OCI-LY7 (cell line): ENCODE measurements around the gene FAM78A. TPM values are rescaled to one million over a fixed set of nuclear protein-coding genes. Genes with fewer than 3 reads are reported as not detected.

Experiments
- BruUV-seq: library from RNA; stranded (reverse); fragments of 400-500 nt; replicated peaks from 2 replicates; lab custom pipeline; 2021; lab: Mats Ljungman, UMichigan
- CTCF ChIA-PET: fragments of 300-600 bp; sonication (Branson Sonifier 250); formaldehyde crosslinking; loops from one replicate; lab custom pipeline; 2022; ENCODE audit warnings: antibody characterized with exemption; ENCODE audit not compliant: unreplicated experiment; lab: Charles Lee
- POLR2A ChIA-PET: fragments of 300-600 bp; sonication (Branson Sonifier 250); formaldehyde crosslinking; loops from one replicate; lab custom pipeline; 2022; ENCODE audit warnings: antibody characterized with exemption; lab: Charles Lee
- DNase-seq: peaks from one replicate; pipeline ENCODE4 v3.0.0-alpha.2; 2015; ENCODE audit warnings: low spot score
- H2AFZ ChIP-seq: fragments of 200-600 bp; sonication (generic), shearing (Covaris generic); 2 replicates; pipeline ENCODE4 v1.6.1; 2014; ENCODE audit warnings: mild to moderate bottlenecking, antibody characterized with exemption, low read length, moderate library complexity
- H3K27ac ChIP-seq: fragments of 200-600 bp; sonication (generic); 2 replicates; pipeline ENCODE4 v1.5.1; 2014; ENCODE audit warnings: mixed run types, low read depth, mild to moderate bottlenecking, moderate library complexity, low read length, inconsistent platforms; ENCODE audit not compliant: poor library complexity, severe bottlenecking
- H3K36me3 ChIP-seq: fragments of 200-600 bp; sonication (generic); 2 replicates; pipeline ENCODE4 v1.6.1; 2014; ENCODE audit warnings: mild to moderate bottlenecking, antibody characterized with exemption, low read length, moderate library complexity, mixed read lengths; ENCODE audit not compliant: insufficient read depth
- H3K4me1 ChIP-seq: fragments of 200-600 bp; sonication (generic); 2 replicates; pipeline ENCODE4 v1.5.1; 2014; ENCODE audit warnings: mild to moderate bottlenecking, low read length; ENCODE audit not compliant: insufficient read depth, poor library complexity, severe bottlenecking
- H3K4me2 ChIP-seq: fragments of 200-600 bp; sonication (generic); 2 replicates; pipeline ENCODE4 v1.6.1; 2014; ENCODE audit warnings: mild to moderate bottlenecking, low read length
- H3K4me3 ChIP-seq: fragments of 200-600 bp; sonication (generic); 2 replicates; pipeline ENCODE4 v1.5.1; 2014; ENCODE audit warnings: mild to moderate bottlenecking, low read depth, low read length; ENCODE audit not compliant: poor library complexity, severe bottlenecking
- H3K79me2 ChIP-seq: fragments of 200-600 bp; sonication (generic); 2 replicates; pipeline ENCODE4 v1.6.1; 2016; ENCODE audit warnings: low read depth, mild to moderate bottlenecking, low read length, moderate library complexity, mixed read lengths; ENCODE audit not compliant: insufficient read depth
- H3K9me2 ChIP-seq: fragments of 200-600 bp; sonication (generic); 2 replicates; pipeline ENCODE4 v1.6.1; 2016; ENCODE audit warnings: mild to moderate bottlenecking, low read length, mixed read lengths; ENCODE audit not compliant: insufficient read depth
- H3K9me3 ChIP-seq: fragments of 200-600 bp; sonication (generic); 2 replicates; pipeline ENCODE4 v1.6.1; 2014; ENCODE audit warnings: mild to moderate bottlenecking, mixed run types, low read length, mixed read lengths
- H4K20me1 ChIP-seq: fragments of 200-600 bp; sonication (generic); 2 replicates; pipeline ENCODE4 v1.6.1; 2014; ENCODE audit warnings: mild to moderate bottlenecking, antibody characterized with exemption, low read length, moderate library complexity, mixed read lengths; ENCODE audit not compliant: insufficient read depth
- EZH2phosphoT487 ChIP-seq: fragments of 200-600 bp; sonication (generic); IDR thresholded peaks from 2 replicates; pipeline ENCODE4 v1.6.1; 2018; ENCODE audit warnings: low read depth, borderline replicate concordance, mild to moderate bottlenecking, mixed run types, antibody characterized with exemption, low read length, moderate library complexity, mixed read lengths
- intact Hi-C: fragments of 100-400 bp; cut with micrococcal nuclease; formaldehyde crosslinking; loops from one replicate; pipeline ENCODE4 v1.10.0; 2022; ENCODE audit not compliant: unreplicated experiment
- total RNA-seq, 2 experiments: library from RNA; depleted of rRNA in 1 of 2; stranded (reverse); fragments of >200 nt in 1 of 2; shearing (Covaris generic) in 1 of 2; gene quantifications; 2 replicates each; pipeline ENCODE4 v1.2.3, GENCODE V29; 2014 to 2022
- TF ChIP-seq, protein P1 (sequence below): fragments of 200-600 bp; sonication (generic); conservative IDR thresholded peaks from 2 replicates; pipeline ENCODE4 v1.5.1; 2014; ENCODE audit warnings: mild to moderate bottlenecking, antibody characterized with exemption, low read length, moderate library complexity, mixed read lengths

The FAM78A gene
- total RNA-seq, 2 experiments from 2014 or later: 25.0 to 35.0 TPM

DNA sequence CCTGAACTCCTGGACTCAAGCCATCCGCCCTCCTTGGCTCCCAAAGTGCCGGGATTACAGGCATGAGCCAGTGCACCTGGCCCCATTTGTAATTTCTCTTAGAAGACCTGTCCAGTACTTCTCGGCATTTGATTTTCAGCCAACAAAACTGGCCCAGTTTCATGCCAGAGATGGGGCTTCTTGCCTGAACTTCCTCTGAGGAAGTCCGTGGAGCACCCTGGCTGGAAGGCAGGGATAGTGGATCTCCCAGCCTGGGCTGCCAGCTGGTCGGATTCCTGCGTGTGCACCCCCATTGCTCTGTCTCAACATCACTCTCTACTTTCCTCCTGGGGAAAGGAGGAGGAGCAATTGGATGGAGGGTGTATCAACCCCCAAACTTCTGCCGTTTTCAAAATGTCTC, 39.0 kb downstream of the FAM78A start:
- intact Hi-C loops: no loop called here
- TF ChIP-seq, protein P1, sequence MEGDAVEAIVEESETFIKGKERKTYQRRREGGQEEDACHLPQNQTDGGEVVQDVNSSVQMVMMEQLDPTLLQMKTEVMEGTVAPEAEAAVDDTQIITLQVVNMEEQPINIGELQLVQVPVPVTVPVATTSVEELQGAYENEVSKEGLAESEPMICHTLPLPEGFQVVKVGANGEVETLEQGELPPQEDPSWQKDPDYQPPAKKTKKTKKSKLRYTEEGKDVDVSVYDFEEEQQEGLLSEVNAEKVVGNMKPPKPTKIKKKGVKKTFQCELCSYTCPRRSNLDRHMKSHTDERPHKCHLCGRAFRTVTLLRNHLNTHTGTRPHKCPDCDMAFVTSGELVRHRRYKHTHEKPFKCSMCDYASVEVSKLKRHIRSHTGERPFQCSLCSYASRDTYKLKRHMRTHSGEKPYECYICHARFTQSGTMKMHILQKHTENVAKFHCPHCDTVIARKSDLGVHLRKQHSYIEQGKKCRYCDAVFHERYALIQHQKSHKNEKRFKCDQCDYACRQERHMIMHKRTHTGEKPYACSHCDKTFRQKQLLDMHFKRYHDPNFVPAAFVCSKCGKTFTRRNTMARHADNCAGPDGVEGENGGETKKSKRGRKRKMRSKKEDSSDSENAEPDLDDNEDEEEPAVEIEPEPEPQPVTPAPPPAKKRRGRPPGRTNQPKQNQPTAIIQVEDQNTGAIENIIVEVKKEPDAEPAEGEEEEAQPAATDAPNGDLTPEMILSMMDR: no peak
- no peak for TF ChIP-seq EZH2phosphoT487
- CTCF ChIA-PET: no interaction called here
- H4K20me1 ChIP-seq: no peaks in the 10 kb centered on the region
- peaks cover 9% of the 10 kb centered on the region for H3K4me1 ChIP-seq
- H2AFZ ChIP-seq: no peak overlapping the region
- H3K79me2 ChIP-seq: no peaks in the 10 kb centered on the region
- no peaks in the 10 kb centered on the region for H3K9me2 ChIP-seq
- no peak overlapping the region for H3K4me2 ChIP-seq
- H3K4me3 ChIP-seq: no peak overlapping the region
- no peak for DNase-seq
- BruUV-seq: no TSS peak
- H3K9me3 ChIP-seq: no peaks in the 10 kb centered on the region
- H3K36me3 ChIP-seq: peaks cover 20% of the 10 kb centered on the region
- POLR2A ChIA-PET: interaction anchor here (0.6 to 0.7 kb wide), 2 partner anchors 55 to 89 kb away, joined by 3 to 5 read pairs; no protein-coding TSS in a partner anchor
- no peak overlapping the region for H3K27ac ChIP-seq

DNA sequence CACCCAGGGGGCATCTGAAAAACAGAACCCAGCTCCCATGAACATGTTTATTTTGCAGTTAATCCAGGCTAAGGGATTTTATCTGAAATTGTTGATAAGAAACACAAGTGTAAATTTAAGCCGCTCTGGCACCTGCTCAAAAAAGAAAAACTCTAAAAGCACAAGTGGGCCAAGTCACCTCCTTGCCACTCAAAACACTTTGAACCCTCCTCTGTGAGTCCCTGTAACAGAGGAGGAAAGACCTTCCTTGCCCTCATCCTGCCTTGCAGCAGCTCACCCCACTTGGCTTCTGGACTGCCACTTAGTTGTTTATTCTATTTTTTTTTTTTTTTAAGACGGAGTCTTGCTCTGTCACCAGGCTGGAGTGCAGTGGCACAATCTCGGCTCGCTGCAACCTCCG, 39.5 kb downstream of the FAM78A start:
- peaks cover 9% of the 10 kb centered on the region for H3K4me1 ChIP-seq
- CTCF ChIA-PET: no interaction called here
- BruUV-seq: no TSS peak

DNA sequence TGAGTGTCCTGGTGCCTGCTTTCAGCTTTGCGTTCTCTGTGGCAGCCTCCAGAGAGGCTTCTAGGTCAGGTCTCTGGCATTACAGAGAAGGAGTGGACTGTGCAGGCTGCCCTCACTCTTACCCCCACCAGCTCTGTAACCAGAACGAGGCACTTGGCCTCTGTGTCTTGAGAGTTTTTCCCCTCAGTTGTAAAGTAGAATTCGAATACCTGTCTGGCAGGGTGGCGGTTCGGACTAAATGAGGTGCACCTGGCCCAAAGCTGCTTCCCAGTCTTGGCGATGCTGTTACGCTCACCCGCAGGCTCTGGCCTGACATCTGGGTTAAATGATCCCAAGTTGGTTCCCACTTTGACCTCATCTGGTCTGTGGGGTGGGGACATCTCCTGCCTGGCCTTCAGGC, 40.1 kb downstream of the FAM78A start:
- no peaks in the 10 kb centered on the region for H3K79me2 ChIP-seq
- peaks cover 31% of the 10 kb centered on the region for H3K36me3 ChIP-seq
- no peak overlapping the region for H3K4me3 ChIP-seq
- DNase-seq: no peak
- H3K4me2 ChIP-seq: no peak overlapping the region
- no peak overlapping the region for H3K27ac ChIP-seq
- CTCF ChIA-PET: no interaction called here
- intact Hi-C loops: no loop called here
- H4K20me1 ChIP-seq: no peaks in the 10 kb centered on the region
- H3K9me3 ChIP-seq: no peaks in the 10 kb centered on the region
- H3K4me1 ChIP-seq: peaks cover 9% of the 10 kb centered on the region
- H3K9me2 ChIP-seq: no peaks in the 10 kb centered on the region
- no peak overlapping the region for H2AFZ ChIP-seq
- BruUV-seq: no TSS peak
- POLR2A ChIA-PET: no interaction called here
- TF ChIP-seq, protein P1: no peak
- TF ChIP-seq EZH2phosphoT487: no peak

More for the DNA sequence above, 39.5 kb downstream of the FAM78A start:
- TF ChIP-seq EZH2phosphoT487: no peak
- TF ChIP-seq, protein P1: no peak
- intact Hi-C loops: no loop called here
- peaks cover 26% of the 10 kb centered on the region for H3K36me3 ChIP-seq
- no peak overlapping the region for H3K4me3 ChIP-seq
- H3K4me2 ChIP-seq: no peak overlapping the region
- H3K79me2 ChIP-seq: no peaks in the 10 kb centered on the region
- no peaks in the 10 kb centered on the region for H3K9me2 ChIP-seq
- POLR2A ChIA-PET: interaction anchor here (0.7 kb wide), 1 partner anchor 56 kb away, joined by 5 read pairs; no protein-coding TSS in a partner anchor
- H4K20me1 ChIP-seq: no peaks in the 10 kb centered on the region
- no peaks in the 10 kb centered on the region for H3K9me3 ChIP-seq
- DNase-seq: no peak
- H2AFZ ChIP-seq: no peak overlapping the region
- H3K27ac ChIP-seq: no peak overlapping the region
